Measurements from ENCODE around the gene TMEM234.
A peak's percentile ranks its signal among the peaks of the same experiment; 100 is the strongest.

The TMEM234 gene

DNA sequence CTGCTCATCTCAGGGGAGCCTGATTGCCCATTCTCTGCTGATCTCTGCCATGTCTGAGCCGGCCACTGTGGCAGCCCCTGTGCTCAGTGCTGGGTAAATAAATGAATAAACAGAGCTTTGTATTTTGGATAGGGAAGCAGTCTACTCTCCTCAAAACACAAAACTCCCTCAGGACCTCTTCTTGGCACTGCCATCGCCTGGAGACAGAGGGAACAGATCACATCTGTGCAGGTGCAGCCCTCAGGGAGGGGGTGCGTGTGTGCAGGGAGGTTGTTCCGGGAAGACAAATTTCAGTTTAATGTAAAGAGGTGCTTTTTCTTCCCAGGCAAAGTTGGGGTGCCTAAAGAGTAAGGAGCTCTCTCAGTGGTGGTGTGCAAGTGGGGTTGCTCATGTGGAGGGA is 17.2 kb upstream of the TMEM234 start:
- peak; percentile 42 for DNase-seq

DNA sequence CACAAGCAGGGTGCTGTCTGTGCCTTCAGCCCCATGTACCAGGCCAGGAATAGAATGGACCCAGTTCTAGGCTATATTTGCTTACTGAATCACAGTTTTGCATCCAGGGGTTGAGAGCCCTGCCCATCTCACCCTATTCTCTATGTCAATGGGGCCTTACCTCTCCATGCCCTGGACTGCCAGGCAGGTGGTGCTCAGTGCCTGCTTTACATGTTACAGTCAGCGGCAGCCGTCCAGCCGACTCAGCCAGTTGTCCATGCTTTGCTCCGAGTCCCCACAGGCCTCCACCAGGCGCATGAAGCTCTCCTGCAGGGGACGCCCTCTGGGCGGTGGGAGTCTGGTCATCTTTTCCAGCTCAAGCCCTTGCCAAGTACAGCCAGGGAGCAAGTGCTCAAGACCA is 12.6 kb upstream of the TMEM234 start:
- no peak for DNase-seq

DNA sequence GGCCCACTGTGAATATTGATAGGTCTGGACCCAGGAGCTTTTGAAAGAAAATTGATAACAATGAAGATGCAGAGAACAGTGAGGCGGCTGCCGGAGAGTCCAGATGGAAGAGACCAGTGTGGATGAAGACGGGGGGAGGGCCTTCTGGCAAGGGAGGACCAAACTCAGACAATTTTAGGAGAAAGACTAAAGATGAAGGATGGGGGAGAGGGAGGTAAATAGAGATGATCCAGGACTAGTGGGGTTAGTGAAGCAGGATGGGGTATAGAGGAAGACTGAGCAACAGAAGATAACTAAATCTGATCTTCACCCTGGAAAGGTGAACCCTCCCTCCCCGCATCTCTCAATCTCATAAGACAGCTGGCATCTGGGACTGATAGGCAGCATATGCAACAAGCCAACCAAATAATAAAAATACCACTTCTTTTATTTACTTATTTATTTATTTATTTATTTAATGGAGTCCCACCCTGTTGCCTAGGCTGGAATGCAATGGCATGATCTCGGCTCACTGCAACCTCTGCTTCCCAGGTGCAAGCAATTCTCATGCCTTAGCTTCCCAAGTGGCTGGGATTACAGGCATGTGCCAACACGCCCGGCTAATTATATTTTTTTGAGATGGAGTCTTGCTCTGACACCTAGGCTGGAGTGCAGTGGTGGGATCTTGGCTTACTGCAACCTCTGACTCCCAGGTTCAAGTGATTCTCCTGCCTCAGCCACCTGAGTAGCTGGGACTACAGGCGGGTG is 10.6 kb upstream of the TMEM234 start:
- no peak for DNase-seq

DNA sequence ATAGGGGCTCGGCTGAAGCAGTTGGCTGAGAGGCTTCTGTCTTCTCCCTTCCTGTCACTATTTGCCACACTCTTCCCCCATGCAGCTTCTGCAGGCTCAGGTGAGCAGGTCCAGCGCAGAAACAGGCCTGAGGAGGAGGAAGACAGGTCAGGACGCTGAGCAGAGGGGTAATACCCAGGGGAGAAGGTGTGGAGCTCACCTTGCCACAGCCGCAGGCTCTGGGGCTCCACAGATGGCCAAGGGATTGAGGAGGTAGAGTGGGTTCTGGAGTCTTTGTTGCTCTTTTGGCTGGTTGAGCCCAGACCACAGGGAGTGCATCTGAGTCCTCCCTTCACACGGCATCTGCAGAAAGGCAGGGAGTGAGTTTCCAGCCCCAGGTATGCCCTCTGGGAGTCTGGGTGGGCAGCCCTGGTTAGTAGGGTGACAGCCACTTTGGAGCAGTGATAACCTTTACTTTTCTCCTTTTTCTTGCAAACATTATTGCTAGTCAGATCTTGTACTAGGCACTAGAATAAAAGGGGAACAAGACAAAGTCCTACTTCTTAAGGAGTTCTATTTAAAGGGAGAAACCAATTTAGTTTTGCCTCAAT is 9.8 kb upstream of the TMEM234 start:
- no peak for DNase-seq

DNA sequence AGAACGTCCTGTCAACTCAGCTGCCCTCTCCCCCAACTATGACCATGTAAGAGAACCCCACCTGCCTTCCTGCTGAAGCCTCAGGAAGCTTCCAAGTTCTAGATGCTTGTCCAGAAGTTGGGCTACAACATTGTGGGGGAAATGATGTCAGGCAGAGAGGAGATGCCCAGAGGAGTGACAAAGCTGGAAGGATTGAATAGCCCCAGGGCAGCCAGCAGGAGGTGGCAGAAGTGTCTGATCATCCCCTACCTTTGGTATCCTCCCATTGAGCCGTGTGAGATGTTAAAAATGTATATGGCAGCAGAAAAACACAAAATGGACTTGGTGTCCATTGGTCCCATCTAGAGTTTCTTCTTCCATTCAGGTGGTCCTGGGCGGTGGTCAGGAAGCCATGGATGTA is 6.6 kb upstream of the TMEM234 start:
- DNase-seq: no peak

DNA sequence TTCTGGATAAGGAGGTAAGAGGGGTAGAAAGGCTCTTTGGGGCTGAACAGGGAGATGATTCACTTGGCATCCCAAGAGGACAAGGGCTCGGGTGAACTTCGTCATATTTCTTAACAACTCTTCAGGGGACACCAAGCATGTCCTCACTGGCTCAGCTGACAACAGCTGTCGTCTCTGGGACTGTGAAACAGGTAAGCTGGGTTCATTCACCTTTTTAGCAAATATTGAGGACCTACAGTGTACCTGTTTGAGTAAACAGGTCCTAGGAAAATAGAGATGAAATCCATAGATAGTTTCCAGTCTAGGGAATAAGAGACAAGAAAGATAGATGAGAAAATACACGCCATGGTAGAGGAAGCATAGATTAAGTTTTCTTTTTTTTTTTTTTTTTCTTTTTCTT is 2.1 kb upstream of the TMEM234 start:
- no peak for DNase-seq

DNA sequence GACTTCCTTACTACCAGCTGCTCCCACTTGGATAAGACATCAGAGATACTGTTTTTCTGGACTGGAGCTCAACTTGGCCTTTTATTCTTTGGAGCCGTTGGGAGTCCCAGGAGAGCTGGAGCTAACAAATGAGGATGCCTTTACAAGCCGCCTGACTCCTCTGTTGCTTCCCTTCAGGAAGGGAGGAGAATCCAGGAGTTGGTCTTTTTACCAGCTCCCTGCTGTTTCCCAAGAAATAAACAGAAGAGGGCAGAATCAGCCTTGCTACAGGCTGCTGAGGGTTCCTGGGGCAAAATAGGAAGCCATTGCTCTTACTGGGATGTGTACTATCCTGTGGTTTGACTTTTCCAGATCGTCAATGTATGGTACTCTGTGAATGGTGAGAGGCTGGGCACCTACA is 1.5 kb upstream of the TMEM234 start:
- no peak for DNase-seq

DNA sequence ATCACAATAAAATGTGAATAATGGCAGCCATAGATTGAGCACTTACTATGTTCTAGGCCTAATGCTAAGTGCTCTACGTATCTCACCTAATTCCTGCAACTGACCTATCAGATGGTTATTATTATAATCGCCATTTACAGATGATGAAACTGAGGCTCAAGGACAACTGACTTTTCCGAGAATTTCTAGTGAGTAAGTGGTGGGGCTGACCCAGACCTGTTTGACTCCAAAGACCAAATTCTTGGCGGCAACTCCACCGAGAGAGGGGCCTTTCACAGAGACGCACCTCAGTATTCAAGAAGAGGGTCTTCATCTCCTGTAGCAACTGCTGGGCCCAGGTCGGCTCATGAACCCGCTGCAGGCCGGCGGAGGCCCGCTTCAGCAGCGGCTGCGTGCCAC is 573 bp downstream of the TMEM234 start:
- DNase-seq: no peak

DNA sequence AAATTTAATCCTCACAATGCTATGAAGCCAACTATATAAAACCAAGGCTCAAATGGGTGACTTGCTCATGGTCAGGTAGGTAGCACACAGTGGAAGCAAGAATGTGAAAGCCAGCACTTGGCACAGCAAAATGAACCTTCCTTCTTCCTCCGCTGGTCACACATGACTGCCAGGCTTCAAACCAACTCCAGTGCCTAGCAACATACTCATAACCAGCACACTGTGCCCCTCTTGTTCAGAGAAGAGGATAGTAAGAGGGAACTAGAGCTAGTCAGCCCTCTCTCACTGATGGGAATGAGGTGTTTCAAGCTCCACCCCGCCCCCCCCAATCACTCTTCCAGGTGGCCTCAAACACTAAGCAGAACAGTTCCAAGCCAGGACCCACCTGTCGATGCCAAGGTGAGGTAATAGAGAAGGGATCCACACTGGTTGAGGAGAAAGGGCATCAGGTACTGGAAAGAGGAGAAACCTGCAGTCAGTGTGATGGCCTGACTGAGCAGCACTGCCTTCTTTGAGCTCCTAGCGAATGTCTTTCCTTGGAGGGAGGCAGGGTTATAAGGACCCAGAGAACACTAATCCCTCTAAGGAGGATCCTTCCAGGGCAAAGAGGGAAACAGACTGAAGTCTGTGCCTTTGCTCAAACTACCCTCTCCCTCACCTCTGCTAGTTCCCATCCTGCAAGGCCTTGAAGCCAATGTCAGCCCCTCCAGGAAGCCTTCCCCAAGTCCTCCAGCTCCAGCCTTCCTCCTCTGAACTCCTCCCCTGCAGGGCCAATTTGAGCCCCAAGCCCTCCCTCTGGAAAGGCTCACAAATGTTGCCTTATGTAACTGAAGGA is 1.2 kb downstream of the TMEM234 start:
- DNase-seq: no peak

DNA sequence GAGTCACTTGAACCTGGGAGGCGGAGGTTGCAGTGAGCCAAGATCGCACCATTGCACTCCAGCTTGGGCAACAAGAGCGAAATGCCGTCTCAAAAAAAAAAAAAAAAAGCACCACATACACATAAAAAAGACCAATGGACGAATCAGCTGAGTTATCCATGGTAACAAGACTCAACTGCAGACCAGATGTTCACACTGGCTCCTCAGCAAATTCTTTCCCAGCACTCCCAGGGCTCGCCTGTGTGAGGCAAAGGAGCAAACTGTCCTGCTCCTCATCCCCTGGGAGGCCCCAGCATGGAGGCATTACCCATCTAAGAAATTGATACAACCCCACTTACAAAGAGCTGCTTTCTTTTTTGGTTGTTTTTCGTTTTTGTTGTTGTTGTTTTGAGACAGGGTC is 3.1 kb downstream of the TMEM234 start:
- DNase-seq: no peak

DNA sequence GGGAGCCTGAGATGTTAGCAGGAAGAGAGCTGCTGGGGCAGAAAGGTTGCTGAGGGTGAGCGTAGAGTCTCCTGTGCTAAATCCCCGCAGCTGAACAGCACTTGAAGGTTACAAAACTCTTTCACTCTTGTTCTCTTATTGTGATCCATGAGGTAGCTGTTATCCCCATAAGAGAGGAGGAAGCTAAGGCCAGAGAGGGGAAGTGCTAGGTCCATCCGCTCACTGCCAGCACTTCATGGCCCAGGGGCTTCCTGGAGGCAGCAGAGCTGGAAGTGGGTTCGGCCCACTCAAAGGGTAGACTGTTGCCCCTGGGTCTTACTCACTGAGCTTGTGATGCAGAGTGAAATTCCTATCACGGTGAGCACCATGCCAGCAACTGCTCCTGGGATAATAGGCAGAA is 5.6 kb downstream of the TMEM234 start:
- no peak for DNase-seq

DNA sequence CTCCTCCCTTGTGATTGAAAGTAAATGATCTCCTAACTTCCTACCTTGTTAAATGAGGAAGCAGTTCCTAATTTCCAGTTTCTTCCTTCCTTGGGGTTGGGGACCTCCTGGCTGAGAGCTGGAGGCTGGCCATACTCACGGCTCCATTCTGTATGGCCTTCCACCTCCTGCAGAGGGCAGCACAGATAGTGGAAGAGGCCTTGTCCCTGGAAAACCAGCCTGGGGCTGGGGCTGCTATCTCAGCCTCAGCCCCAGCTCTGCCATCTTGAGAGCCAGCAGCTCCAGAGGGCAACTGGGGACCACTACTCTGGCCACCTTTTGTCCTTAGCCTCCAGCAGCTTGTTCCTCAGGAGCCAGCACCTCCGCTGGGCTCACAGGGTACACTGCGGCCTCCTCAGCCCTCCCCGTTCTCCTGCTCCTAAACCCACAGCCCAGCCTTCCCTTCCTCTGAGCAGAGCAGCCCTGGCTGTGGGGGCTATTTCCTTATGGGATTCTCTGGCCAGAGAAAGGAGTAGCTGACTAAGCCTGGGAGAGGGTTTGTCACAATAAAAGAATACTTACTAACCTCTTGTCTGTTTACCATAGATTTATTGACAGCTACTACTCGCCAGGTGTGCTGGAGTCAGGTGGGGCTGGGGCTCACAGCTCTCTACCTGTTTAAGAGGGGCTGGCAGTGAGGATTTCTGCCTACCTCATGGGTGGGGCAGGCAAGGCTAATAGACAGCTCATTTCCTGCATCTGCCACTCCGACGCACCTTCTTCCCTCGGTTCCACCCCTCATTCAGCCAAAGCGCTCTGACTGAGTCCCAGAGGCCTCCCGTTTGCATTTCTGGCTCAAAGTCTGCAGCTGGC is 6.3 kb downstream of the TMEM234 start:
- peak; percentile 64 for DNase-seq

DNA sequence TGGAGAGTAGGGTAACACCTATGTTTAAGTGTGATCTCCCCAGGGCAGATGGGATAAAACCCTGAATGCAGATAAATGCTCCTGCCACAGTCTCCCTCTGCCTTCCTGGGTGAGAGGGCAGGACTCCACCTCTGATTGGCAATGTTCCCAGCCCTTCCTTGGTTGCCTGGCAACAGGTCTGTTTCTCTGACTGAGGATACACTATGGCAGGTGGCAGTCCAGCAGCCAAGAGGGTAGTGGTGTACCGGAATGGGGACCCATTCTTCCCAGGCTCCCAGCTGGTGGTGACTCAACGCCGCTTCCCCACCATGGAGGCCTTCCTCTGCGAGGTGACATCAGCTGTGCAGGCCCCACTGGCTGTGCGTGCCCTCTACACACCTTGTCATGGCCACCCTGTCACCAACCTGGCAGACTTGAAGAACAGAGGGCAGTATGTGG is 13.2 kb downstream of the TMEM234 start, which contains the start of gene DCDC2B:
TSS of gene DCDC2B (plus strand) at position 199 of the 438 bp plus-strand sequence. CDS start at position 204, 5 bp downstream.
- peak; percentile 92 for DNase-seq

DNA sequence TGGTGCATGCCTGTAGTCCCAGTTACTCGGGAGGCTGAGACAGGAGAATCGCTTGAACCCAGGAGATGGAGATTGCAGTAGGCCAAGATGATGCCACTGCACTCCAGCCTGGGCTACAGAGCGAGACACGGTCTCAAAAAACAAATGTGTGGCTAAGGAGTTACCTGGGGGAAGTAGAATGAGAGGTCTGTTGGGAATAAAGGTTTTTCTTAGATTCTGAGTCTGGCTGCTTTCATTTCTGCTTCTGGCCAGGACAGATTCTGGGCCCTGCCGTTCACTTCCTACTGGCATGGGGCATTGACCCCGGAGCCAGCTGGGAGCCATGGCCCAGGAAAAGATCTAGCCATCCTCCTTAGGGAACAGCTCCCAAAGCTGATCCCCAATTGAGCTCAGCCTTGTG is 13.7 kb downstream of the TMEM234 start:
- DNase-seq: no peak

DNA sequence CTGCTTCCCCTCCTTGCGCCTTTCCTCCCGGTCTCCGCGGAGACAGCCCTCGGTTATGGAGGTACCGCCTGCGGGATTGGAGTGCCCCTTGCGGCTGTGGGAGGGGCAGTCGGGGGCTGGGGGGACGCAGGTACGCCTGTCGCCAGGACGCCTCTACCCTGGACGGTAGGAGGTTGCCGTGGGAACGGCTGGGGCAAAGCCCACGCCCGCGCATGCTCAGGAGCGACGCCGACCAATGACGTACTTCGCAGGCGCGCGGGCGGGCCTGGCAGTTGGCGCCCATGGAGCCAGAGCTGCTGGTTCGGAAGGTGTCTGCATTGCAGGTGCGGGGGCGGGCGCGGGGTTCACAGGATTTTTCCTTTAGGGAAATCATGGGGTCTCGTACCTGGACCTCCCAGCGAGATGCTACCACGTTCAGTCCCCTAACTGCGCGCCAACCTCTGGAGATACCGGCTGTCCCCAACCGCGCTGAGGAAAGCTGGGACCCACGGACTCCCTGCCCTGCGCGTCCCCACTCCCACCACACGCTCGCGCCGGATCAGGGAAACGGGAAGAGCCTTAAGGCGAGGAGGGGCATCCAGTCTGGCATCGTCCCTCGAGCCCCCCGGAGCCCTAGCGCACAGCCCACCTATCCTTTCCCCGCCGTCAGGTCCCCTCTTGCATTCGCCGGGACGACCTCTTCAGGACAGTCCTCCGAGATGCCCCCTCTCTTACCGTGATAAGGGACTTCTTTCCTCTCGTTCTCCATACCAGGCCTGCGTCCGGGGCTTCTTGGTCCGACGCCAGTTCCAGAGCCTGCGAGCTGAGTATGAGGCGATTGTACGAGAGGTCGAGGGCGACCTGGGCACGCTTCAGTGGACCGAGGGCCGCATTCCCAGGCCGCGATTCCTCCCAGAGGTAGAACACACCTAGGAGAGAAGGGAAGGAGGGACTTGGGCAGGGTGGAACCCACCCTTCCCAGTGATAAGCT is 16.5 kb downstream of the TMEM234 start, which contains the start of gene IQCC:
TSS of gene IQCC (plus strand) at position 271 of the 970 bp plus-strand sequence. CDS start at position 282, 11 bp downstream.
- DNase-seq: peak; percentile 93

DNA sequence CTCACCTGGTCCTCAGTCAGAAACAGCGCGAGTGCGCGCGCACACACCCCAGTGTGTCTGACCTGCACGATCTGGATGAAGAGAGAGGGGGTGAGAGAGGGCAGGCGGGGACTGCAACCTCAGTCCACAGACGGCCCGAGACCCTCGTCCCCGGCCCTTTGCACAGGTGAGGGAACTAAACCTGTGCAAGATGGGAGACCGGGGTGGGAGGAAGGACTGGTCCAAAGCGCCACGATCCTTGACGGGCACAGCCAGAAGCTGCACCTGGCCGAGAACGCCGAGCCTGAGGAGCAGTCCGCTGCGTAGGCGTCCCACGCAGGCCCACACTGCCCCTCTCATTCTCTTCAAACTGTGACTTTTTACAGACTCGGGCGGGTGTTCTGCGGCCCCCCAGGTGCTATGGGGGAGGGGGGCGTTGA is 17.2 kb downstream of the TMEM234 start:
- no peak for DNase-seq

DNA sequence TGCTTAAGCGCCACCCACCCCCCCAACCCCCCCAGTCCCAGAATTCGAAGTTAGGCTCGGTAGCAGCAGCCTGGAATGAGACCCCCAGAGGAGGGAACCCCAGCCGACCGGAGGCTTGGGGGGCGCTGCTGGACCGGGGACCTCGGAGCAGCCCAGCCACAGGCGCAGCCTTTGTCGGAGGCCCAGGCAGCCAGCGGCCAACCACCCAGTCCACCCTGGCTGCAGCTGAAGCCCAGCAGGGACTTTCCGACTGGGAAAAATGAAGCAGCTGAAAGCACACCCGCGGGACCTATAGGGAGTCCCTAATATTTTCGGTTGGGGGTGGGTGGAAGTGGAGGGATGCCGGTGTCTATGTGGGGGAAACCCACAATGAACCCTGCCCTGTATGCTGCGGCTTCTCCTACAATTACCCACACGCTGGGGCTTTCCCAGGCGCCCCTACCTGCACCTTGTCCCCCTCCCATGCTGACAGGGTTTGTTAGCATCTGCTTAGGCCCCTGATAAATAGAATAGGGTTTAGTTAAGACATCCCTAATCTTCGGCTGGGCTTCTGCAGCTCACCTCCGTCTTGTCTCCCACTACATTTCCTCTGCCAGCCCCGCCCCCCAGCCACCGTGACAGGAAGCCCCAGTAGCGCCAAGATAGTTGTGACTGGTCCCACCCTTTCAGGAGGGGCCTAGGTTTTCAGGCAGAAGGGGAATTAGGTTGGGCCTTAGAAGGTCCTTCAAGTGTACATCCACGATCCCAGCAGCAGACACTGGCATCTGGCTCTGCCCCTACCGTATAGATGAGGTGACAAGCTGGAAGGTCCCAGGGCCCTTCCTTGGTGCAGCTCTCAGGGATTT is 20.9 kb downstream of the TMEM234 start:
- DNase-seq: no peak

DNA sequence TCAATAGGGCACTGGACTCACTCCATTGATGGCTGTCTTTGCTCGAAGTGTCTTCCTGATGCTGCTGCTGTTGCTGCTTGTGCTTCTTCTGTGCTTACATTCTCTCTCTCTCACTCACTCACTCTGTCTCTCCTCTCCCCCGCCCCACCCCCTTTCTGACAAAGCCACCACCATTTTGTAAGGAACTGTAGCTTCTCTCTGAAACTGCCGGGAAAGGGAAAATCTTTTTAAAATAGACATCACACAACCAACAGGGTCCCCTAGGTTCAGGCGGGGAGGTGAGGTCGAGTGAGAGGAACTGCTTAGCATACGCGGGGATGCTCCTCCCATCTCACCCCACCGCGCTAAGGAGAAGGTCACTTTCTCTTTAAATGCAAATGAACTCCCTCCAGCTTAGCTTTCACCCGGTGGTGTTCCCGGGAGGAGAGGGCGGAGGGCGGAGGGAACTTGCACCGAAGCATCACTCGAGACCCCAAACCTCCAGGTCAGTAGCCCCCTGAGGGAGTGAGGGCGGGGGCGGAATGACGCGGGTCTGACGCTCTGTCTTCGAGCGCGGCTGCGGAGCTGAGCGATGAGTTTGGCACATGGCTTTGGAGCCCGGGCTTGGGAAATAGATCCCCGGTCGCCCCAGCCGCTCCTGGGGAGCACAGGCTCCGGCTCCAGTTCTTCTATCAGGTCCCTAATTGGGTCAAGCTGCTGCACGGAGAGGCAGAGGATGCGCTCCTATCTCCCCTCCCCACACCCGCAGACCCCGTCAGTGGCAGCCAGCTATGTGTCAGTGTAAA is 21.7 kb downstream of the TMEM234 start, which contains the start of gene CCDC28B:
TSS of gene CCDC28B (plus strand) at position 370 of the 785 bp plus-strand sequence. CDS start 1,341 bp downstream, outside the sequence.
- peak; percentile 64 for DNase-seq

DNA sequence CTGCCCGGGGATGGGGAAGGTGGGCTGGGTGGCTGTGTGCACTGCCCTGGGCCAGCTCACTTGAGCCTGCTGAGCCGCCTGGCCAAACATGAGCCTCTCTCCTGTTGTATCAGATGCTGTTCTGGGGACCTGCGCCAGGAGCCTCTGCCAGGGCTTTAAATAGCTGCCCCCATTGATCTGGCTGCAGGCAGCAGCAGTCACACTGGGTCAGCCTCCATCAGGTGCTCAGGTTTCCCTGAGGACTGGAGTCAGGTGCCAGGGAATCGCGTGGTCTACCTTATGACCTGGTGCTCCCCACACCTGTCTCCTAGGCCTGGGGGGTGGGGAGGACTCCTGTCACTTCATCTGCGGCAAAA is 22.5 kb downstream of the TMEM234 start:
- DNase-seq: peak; percentile 74
